Lung (tissue), 12 donors: ENCODE measurements around the gene SLC9A1. TPM values are rescaled to one million over a fixed set of nuclear protein-coding genes. Genes with fewer than 3 reads are reported as not detected.

Experiments
- ATAC-seq: fragments of 200-7000 bp; cut with Tn5 transposase; one replicate; pipeline ENCODE4 v1.9.1; 2020; ENCODE audit warnings: moderate number of reproducible peaks; ENCODE audit not compliant: insufficient read depth, low FRiP score
- DNase-seq, 3 donors: peaks; one replicate each; pipeline ENCODE4 v3.0.0-alpha.2; 2013 to 2017
- H3K27ac ChIP-seq, 2 donors: one replicate each; pipeline ENCODE4 v1.5.1; 2013; ENCODE audit warnings: mild to moderate bottlenecking in 2 of 2, moderate library complexity in 2 of 2, control low read depth in 1 of 2, inconsistent platforms in 1 of 2, low read depth in 1 of 2, low read length in 1 of 2
- H3K27me3 ChIP-seq, 3 donors: one replicate each; pipeline ENCODE4 v1.5.1; 2013; ENCODE audit warnings: low read length in 2 of 3; ENCODE audit not compliant: control insufficient read depth in 3 of 3, insufficient read depth in 3 of 3
- H3K36me3 ChIP-seq, 4 donors: one replicate each; pipeline ENCODE4 v1.5.1; 2013; ENCODE audit warnings: low read length in 4 of 4, mild to moderate bottlenecking in 1 of 4, moderate library complexity in 1 of 4; ENCODE audit not compliant: control insufficient read depth in 4 of 4, insufficient read depth in 4 of 4
- H3K4me1 ChIP-seq, 5 donors: one replicate each; pipeline ENCODE4 v1.5.1; 2013; ENCODE audit warnings: low read length in 5 of 5, mild to moderate bottlenecking in 2 of 5, moderate library complexity in 1 of 5; ENCODE audit not compliant: control insufficient read depth in 5 of 5, insufficient read depth in 5 of 5
- H3K4me3 ChIP-seq: one replicate; pipeline ENCODE4 v1.5.1; 2013; ENCODE audit warnings: mild to moderate bottlenecking, control low read depth, moderate library complexity
- H3K9ac ChIP-seq, 2 donors: one replicate each; pipeline ENCODE4 v1.5.1; 2013; ENCODE audit warnings: low read length in 2 of 2, control low read depth in 1 of 2; ENCODE audit not compliant: insufficient read depth in 1 of 2
- H3K9me3 ChIP-seq, 4 donors: one replicate each; pipeline ENCODE4 v1.5.1; 2013; ENCODE audit warnings: low read length in 3 of 4, mild to moderate bottlenecking in 1 of 4, moderate library complexity in 1 of 4; ENCODE audit not compliant: control insufficient read depth in 4 of 4, insufficient read depth in 3 of 4
- WGBS, 2 donors: extraction: QIAGEN DNeasy Blood & Tissue Kit; methylation state at CpG; one replicate each; pipeline ENCODE4 v1.1.7; 2013; 5-methylcytosine and 5-hydroxymethylcytosine counted together
- polyA plus RNA-seq, 2 donors: library from polyadenylated mRNA; stranded (reverse); fragments of 200-250 nt; gene quantifications; one replicate each; pipeline ENCODE4 v1.2.1, GENCODE V29; 2013
- total RNA-seq, 2 donors: library from RNA; depleted of rRNA in 1 of 2; stranded (reverse); fragments of >200 nt in 1 of 2; gene quantifications; one replicate each; pipeline ENCODE4 v1.2.1, GENCODE V29; 2014 to 2021
- TF ChIP-seq, protein P1 (sequence below): IDR thresholded peaks from 2 replicates; pipeline ENCODE4 v1.5.1; 2012; ENCODE audit warnings: mild to moderate bottlenecking; ENCODE audit errors: control extremely low read depth, extremely low read depth
- donor health status: control.
- donor health status: control.
- donor health status: Bipolar disorder and iron deficiency.
- donor health status: healthy.
- donor health status: DM: yes; HTN: yes; CAD: no.

Gene SLC9A1
- total and polyA plus RNA-seq, 4 donors, result 19.3 to 48.0 (median 24.6) TPM

DNA sequence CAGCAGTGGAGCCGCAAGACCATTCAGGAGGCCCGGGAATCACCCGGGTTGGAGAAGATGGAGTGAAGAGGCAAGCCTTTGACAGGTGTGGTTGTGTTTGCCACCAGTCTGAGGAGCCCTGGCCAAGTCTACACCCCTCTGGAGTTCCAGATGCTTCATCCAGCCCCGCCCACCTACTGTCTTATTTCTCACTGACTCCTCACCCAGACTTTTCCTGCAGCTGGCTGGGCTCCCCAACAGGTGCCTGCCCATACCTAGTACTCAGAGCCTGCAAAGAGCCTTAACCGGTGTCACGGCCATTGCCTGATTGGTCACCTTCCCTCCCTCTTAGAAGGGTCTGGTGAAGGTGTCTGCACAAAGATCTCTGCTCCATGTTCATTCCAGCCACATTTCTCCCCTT is 16.0 kb downstream of the SLC9A1 start:
- Histone ChIP-seq H3K36me3 (no peaks in the 10 kb centered on the region), H3K27ac (no peak overlapping the region), H3K9ac (no peak overlapping the region), H3K4me3 (no peak overlapping the region), H3K9me3 (no peaks in the 10 kb centered on the region), H3K27me3 (no peaks in the 10 kb centered on the region), H3K4me1 (peaks cover 11 to 23% (median 13%) of the 10 kb centered on the region in 5 donors)
- ATAC-seq (no peak), DNase-seq (no peak)
- WGBS, 2 donors, result 90 to 94% methylated on average over 6 of the region's 6 CpGs
- TF ChIP-seq, protein P1, sequence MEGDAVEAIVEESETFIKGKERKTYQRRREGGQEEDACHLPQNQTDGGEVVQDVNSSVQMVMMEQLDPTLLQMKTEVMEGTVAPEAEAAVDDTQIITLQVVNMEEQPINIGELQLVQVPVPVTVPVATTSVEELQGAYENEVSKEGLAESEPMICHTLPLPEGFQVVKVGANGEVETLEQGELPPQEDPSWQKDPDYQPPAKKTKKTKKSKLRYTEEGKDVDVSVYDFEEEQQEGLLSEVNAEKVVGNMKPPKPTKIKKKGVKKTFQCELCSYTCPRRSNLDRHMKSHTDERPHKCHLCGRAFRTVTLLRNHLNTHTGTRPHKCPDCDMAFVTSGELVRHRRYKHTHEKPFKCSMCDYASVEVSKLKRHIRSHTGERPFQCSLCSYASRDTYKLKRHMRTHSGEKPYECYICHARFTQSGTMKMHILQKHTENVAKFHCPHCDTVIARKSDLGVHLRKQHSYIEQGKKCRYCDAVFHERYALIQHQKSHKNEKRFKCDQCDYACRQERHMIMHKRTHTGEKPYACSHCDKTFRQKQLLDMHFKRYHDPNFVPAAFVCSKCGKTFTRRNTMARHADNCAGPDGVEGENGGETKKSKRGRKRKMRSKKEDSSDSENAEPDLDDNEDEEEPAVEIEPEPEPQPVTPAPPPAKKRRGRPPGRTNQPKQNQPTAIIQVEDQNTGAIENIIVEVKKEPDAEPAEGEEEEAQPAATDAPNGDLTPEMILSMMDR, result no peak

DNA sequence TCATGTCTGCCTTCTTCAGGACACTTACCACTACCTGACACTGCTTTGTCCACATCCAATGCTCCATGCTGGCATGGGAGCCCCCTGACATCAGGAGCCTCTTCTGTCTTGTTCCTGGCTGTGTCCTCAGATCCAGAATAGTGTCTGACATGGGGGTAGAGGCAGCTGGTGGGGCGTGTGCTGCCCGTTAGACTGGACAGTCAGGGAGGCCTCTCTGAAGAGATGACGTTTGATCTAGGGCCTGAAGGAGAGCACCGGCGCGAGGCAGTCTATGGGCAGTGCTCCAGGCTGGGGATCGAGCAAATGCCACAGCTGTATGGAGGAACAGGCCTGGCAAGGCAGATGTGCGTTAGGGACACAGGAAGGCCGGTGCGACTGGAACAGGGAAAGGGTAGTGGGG is 16.6 kb downstream of the SLC9A1 start:
- WGBS, 2 donors, result 84 to 91% methylated on average over 10 of the region's 10 CpGs

DNA sequence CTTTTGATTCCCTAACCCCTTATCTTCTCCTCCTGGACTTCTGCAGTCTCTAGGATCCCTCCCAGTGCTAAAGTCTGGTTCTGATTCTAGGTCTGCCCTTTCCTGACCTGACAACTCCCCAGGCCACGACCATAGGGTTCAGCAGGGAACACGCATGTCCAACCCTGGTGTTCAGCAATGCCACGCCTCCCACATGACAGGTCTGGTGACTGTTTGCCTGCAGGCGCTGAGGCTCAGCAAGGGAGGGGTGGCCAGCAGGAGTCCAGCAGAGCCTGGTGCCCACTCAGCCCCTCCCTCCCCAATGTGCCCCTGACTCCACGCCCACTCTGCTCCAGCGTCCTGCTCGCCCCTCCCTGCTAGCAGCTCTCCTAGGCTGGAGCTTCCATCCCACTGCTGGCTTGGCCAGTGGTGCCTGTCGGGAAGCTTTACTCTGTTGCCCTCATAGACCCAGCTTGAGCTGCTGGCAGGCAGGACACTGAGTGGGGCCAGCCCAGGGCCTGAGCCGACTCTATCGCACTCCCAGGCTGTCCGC is 17.3 kb downstream of the SLC9A1 start:
- Histone ChIP-seq H3K9ac (no peak overlapping the region), H3K27me3 (no peaks in the 10 kb centered on the region), H3K27ac (peak overlapping the region in 1 of 2 donors; percentile 87), H3K4me1 (peaks cover 2 to 21% (median 10%) of the 10 kb centered on the region in 5 donors), H3K4me3 (no peak overlapping the region), H3K9me3 (no peaks in the 10 kb centered on the region), H3K36me3 (no peaks in the 10 kb centered on the region)
- WGBS, 2 donors, result 69 to 74% methylated on average over 11 of the region's 11 CpGs
- DNase-seq (peak in 2 of 3 donors; percentile 13 to 42), ATAC-seq (no peak)
- TF ChIP-seq, protein P1, result no peak

More for the DNA sequence above, 16.6 kb downstream of the SLC9A1 start:
- Histone ChIP-seq H3K27ac (peak overlapping the region in 1 of 2 donors; percentile 87), H3K27me3 (no peaks in the 10 kb centered on the region), H3K4me3 (no peak overlapping the region), H3K4me1 (peaks cover 7 to 21% (median 13%) of the 10 kb centered on the region in 5 donors), H3K36me3 (no peaks in the 10 kb centered on the region), H3K9me3 (no peaks in the 10 kb centered on the region), H3K9ac (no peak overlapping the region)
- ATAC-seq, result no peak
- TF ChIP-seq, protein P1, result no peak
- no peak for DNase-seq

DNA sequence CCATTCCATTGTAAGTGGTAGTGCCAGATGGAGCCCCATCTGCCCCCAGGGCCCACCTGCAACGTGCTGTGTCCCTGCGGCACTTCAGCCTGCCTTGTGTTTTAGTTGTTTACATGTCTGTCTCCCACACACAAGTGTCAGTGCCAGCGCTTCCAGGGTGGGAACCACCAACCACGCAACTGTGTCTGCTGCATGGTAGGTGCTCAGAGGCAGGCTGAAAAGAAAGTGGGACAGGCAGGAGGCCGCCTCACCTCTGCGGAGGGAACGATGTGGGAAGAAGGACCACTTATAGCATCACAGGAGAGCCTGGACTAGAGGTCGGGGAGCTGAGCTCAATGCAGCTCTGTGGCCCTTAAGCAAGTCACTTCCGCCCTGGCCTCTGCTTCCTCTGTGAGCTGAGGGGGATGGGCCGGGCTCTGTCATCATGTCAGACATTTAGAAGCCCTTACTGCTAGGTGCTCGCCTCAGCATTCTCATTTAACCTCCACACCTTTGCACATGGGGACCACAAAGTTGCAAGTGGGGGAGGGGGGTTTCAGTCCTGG is 17.9 kb downstream of the SLC9A1 start:
- no peaks in the 10 kb centered on the region for H3K27me3 ChIP-seq
- peaks cover 0 to 20% (median 9%) of the 10 kb centered on the region in 5 donors for H3K4me1 ChIP-seq
- H3K9ac ChIP-seq, result no peak overlapping the region
- no peak for DNase-seq
- H3K9me3 ChIP-seq, result no peaks in the 10 kb centered on the region
- peak overlapping the region in 1 of 2 donors; percentile 87 for H3K27ac ChIP-seq
- ATAC-seq, result peak; percentile 45
- WGBS, 2 donors, result 29 to 46% methylated on average over 11 of the region's 11 CpGs
- H3K4me3 ChIP-seq, result no peak overlapping the region
- TF ChIP-seq, protein P1, result no peak
- no peaks in the 10 kb centered on the region for H3K36me3 ChIP-seq
